Central memory CD4-positive, alpha-beta T cell (primary cell): ENCODE data around the gene NPAS4.
"Not testable (repeated sequence)": the region's sequence is repeated elsewhere in the genome, so short reads cannot be mapped to it uniquely, and the experiment has no call there.

Experiments
- DNase-seq: peaks from one replicate; pipeline ENCODE4 v3.0.0; 2022

The NPAS4 gene

GRCh38 chr11:66459138-66459778 lies 38.4 kb downstream of the NPAS4 start:
- no peak for DNase-seq

GRCh38 chr11:66462010-66462409 lies 41.2 kb downstream of the NPAS4 start:
- DNase-seq, result no peak

DNA sequence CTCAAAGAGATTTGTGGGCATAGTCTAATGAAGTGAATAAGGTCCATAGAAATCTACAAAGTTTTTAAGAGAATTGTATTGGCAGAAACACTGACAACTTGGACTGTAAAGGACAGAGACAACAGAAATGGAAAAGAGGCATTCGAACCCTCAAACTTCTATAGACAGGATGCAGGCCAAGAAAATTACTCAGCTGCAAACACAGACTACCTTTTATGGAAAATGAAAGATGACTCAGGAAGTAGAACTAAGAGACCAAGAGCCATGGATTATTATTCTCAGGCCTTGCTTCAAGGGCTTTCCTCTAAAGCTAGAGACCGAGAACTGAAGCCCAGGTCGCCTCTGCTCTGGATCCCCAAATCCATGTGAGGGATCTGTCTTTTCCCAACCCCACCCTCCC lies 42.1 kb downstream of the NPAS4 start:
- DNase-seq, result no peak

- not testable (repeated sequence) for DNase-seq
Measured at GRCh38 chr11:66464116-66464515, 43.3 kb downstream of the NPAS4 start.

DNA sequence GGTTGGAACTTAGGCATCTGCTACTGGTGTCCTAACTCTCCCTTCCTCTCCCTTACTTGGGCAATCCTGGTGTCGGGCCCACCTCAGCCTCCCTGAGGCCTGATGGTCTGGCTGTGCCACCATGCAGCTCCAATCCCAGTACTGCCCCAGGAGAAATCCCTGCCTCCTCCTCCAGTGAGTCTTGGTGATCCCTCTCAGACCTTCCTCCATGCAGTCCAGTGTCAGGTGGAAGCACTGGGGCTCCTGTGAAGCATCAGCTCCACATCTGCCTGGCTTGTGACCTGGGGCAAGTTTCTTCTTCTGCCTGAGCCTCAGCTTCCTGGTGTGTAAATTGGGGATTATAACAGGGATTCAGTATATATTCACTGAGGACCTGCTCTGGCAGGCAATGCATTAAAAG lies 44.1 kb downstream of the NPAS4 start:
- DNase-seq, result no peak

DNA sequence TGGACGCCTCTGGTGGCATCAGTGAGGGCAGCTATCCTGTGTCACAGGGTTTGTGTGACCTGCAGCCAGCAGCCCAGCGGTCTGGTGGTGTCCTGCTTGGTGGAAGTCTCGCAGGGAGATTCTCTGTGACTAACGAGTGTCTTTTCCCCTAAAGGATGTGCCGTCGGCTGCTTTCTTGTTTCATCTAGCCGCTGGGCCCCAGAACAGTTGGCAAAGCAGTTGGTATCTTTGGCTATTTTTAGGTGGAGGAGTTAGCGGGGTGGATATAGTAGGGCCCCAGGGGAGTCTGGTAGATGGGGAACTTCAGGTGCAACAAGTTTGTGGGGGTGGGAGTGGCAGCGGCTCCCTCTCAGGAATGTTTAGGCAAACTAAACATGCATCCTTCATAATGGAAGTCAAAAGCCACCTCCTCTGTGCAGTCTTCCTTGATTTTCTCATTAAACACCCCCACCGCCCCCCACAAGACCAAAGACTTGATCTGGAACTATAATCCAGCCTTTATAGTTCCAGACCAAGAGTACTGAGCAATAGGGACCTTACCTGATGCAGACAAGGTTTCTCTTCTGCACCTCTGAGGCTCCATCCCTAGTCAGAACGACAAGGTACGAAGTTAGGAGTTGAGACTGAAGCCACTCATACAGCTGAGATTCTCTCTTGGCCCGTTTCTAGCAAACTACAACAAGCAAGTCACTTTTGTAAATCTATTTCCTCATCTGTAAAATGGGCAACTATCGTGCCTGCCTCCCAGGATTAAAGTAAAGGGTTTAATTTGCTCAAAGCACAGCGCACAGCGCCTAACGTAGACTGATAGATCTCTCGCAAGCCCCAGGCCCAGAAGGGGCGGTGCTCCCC lies 44.8 kb downstream of the NPAS4 start:
- no peak for DNase-seq

GRCh38 chr11:66466225-66467033 lies 45.6 kb downstream of the NPAS4 start, which contains the start of gene PELI3:
PELI3 (plus strand) TSS chr11:66466905; CDS start chr11:66468129, 1,224 bp downstream.
- DNase-seq, result peak; percentile 90

DNA sequence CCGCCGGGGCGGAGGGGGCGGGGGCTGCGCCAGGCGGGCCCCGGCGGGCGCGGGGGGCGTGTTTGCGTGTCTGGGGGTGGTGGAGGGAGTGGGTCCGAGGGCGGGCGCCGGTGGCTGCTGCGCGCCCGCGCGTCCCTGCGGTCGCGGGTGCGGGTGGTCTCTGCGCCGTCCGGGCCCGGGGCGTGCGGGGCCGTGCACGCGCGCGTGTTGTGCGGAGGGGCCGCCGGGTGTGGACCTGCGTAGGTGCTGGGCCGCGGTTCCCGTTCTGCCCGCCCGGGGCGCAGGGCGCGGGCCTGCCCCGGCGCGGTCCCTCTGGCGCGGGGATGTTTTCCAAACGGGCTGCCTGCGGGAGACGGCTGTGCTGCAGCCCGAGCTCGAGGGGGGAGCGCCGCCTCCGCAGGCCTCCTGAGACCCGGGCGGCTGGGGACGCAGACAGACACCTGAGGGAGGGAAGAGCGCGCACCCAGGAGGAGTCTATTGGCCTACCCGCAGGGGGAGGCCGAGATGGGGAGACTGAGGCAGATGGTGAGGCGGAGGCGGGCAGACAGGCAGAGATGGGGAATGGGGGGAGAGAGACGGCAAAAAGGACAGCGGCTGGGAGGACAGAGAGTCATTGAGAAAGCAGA lies 46.3 kb downstream of the NPAS4 start:
- DNase-seq, result no peak

- peak; percentile 17 for DNase-seq
Measured at GRCh38 chr11:66467756-66468155, 46.9 kb downstream of the NPAS4 start.

GRCh38 chr11:66468691-66469090 lies 47.9 kb downstream of the NPAS4 start:
- DNase-seq, result no peak

GRCh38 chr11:66469441-66469840 lies 48.6 kb downstream of the NPAS4 start:
- DNase-seq, result no peak

DNA sequence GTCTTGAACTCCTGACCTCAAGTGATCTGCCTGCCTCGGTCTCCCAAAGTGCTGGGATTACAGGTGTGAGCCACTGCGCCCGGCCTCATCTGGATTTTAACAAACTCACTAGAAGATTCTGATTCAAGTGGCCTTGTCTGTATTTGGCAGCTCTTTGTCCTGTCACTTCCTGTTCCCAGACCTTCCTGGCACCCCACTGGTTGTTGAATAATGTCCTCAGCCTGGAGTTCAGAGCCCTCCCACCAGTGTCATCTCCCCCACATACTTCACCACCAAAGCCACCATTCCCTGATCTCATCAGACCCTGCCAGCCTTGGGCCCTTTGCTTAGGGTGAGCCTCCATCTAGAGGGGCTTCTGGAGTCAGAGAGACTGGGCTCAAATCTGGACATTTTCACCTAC lies 49.2 kb downstream of the NPAS4 start:
- DNase-seq, result no peak

DNA sequence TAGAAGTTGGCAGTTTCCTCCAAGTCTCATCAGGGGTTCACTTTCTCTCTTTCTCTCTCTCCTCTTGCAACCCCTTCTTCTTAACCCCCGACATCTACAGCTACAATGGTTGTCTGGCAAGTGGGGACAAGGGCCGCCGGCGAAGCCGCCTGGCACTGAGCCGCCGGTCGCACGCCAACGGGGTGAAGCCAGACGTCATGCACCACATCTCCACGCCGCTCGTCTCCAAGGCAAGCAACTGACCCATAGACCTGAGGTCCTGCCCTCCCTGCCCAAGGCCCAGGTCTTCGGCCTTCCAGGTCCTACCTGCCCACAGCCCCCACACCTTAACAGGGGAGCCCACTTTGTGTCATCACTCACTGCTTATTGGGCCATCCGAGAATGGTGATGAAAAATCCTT lies 50.3 kb downstream of the NPAS4 start:
- DNase-seq, result no peak

- DNase-seq, result no peak
Measured at GRCh38 chr11:66472054-66472453, 51.2 kb downstream of the NPAS4 start.

- no peak for DNase-seq
Measured at GRCh38 chr11:66473167-66473566, 52.3 kb downstream of the NPAS4 start.

- no peak for DNase-seq
Measured at GRCh38 chr11:66473608-66474515, 53.0 kb downstream of the NPAS4 start.

- no peak for DNase-seq
Measured at GRCh38 chr11:66475349-66476172, 54.7 kb downstream of the NPAS4 start.
